Stimulated activated effector memory CD8-positive, alpha-beta T cell treated with anti-CD3 and anti-CD28 coated beads, Interleukin-12 subunit alpha, Interleukin-12 subunit beta, amount 100 ng/mL, for 72 hours (primary cell): ENCODE measurements around the gene OR6M1.
A peak's percentile ranks its signal among the peaks of the same experiment; 100 is the strongest.

Source experiments
- ATAC-seq: fragments of 150-1000 bp; cut with Tn5 transposase; 2 replicates; pipeline ENCODE4 v1.10.0; 2021
- DNase-seq, 2 donors: peaks; one replicate each; pipeline ENCODE4 v3.0.0; 2021 to 2022; ENCODE audit warnings: low spot score in 2 of 2
- H3K27ac Mint-ChIP-seq: one replicate; pipeline ENCODE4 v1.8.0; 2022; ENCODE audit warnings: mild to moderate bottlenecking, mixed read lengths
- H3K36me3 Mint-ChIP-seq: one replicate; pipeline ENCODE4 v1.8.0; 2022; ENCODE audit warnings: mild to moderate bottlenecking, mixed read lengths
- H3K4me1 Mint-ChIP-seq: one replicate; pipeline ENCODE4 v1.8.0; 2022; ENCODE audit warnings: mixed read lengths
- H3K4me3 Mint-ChIP-seq: one replicate; pipeline ENCODE4 v1.8.0; 2022; ENCODE audit warnings: mild to moderate bottlenecking, mixed read lengths
- H3K9me3 Mint-ChIP-seq: one replicate; pipeline ENCODE4 v1.8.0; 2022; ENCODE audit warnings: mixed read lengths

OR6M1 gene

GRCh38 chr11:123806249-123806648 is at the start of gene OR6M1:
TSS of gene OR6M1 (minus strand) at chr11:123806349. CDS start at chr11:123806349, 0 bp downstream.
- no peak within 1 kb of the TSS for H3K4me3 Mint-ChIP-seq
- DNase-seq (no peak), ATAC-seq (no peak)
- H3K9me3 Mint-ChIP-seq, result no peaks in the 10 kb centered on the region
- no peaks in the 10 kb centered on the region for H3K36me3 Mint-ChIP-seq
- no peaks in the 10 kb centered on the region for H3K4me1 Mint-ChIP-seq
- H3K27ac Mint-ChIP-seq, result no peak within 1 kb of the TSS

- DNase-seq, result no peak
- no peak overlapping the region for H3K4me3 Mint-ChIP-seq
- H3K9me3 Mint-ChIP-seq, result peaks cover 8% of the 10 kb centered on the region
- H3K36me3 Mint-ChIP-seq, result no peaks in the 10 kb centered on the region
- H3K27ac Mint-ChIP-seq, result no peak overlapping the region
- no peaks in the 10 kb centered on the region for H3K4me1 Mint-ChIP-seq
- no peak for ATAC-seq
Measured at GRCh38 chr11:123853038-123853437, 46.9 kb upstream of the OR6M1 start.

GRCh38 chr11:123852321-123852720 is 46.2 kb upstream of the OR6M1 start:
- no peak for DNase-seq
- Mint-ChIP-seq H3K27ac (no peak overlapping the region), H3K4me3 (no peak overlapping the region), H3K36me3 (no peaks in the 10 kb centered on the region), H3K9me3 (peaks cover 8% of the 10 kb centered on the region), H3K4me1 (no peaks in the 10 kb centered on the region)
- no peak for ATAC-seq

DNA sequence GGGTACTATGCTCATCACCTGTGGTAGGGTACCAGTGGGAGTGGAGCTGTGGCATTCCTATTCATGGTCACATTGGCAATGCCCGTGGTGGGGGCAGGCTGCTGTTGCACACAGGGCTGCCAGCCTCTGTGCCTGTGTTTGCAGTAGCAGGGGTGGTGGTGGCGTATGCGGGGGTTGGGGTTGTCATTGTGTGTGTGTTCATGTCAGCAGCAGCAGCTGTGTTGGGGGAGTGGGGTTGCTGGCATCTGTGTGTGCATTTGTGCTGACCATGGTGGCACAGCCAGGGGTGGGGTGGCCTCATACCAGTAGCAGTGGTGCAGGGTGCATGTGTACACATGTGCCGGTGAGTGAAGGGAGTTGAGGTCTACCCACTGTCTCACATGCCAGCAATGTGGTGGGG is 45.0 kb upstream of the OR6M1 start:
- H3K4me3 Mint-ChIP-seq, result no peak overlapping the region
- no peak for DNase-seq
- H3K9me3 Mint-ChIP-seq, result peaks cover 5% of the 10 kb centered on the region
- ATAC-seq, result peak; percentile 8
- no peak overlapping the region for H3K27ac Mint-ChIP-seq
- H3K4me1 Mint-ChIP-seq, result no peaks in the 10 kb centered on the region
- no peaks in the 10 kb centered on the region for H3K36me3 Mint-ChIP-seq

- peaks cover 2% of the 10 kb centered on the region for H3K9me3 Mint-ChIP-seq
- ATAC-seq (peak; percentile 74), DNase-seq (no peak)
- no peaks in the 10 kb centered on the region for H3K4me1 Mint-ChIP-seq
- H3K27ac Mint-ChIP-seq, result no peak overlapping the region
- no peak overlapping the region for H3K4me3 Mint-ChIP-seq
- no peaks in the 10 kb centered on the region for H3K36me3 Mint-ChIP-seq
Measured at GRCh38 chr11:123841174-123841573, 35.0 kb upstream of the OR6M1 start.

DNA sequence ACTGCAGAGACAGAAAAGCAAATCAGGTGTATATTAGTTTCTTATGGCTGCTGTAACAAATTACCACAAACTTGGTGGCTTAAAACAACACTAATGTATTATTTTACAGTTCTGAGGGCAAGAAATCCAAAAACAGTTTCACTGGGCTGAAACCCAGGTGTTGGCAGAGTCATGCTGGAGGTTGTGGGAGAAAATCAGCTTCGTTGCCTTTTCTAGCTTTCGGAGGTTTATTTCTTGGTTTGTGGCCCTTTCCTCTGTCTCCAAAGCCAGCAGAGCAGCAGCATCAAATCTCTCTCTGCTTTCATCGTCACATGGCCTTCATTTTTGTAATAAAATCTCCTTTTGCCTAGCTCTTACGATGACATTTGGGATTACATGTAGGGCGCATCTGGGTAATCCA is 33.0 kb upstream of the OR6M1 start:
- H3K4me1 Mint-ChIP-seq, result no peaks in the 10 kb centered on the region
- ATAC-seq (no peak), DNase-seq (no peak)
- H3K36me3 Mint-ChIP-seq, result no peaks in the 10 kb centered on the region
- H3K4me3 Mint-ChIP-seq, result no peak overlapping the region
- H3K9me3 Mint-ChIP-seq, result peaks cover 2% of the 10 kb centered on the region
- no peak overlapping the region for H3K27ac Mint-ChIP-seq

DNA sequence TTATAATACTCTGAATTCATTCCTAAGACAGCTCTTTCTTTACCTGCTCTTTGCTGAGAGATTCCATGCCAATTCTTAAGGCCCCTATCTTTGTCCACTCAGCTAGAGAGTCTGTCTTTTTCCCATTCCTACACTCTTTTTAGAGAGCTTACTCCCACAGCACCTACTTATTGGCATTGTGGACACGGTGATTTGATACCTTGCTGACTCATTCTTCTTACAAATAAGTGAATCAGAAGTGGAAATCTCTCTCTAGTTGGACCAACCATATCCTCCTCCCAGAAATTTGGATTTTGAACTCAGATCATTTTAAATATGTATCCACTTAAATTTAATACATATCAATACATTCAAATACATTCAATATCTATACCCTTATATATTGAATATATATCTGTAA is 32.5 kb upstream of the OR6M1 start:
- Mint-ChIP-seq H3K9me3 (peaks cover 2% of the 10 kb centered on the region), H3K27ac (no peak overlapping the region), H3K36me3 (no peaks in the 10 kb centered on the region), H3K4me3 (no peak overlapping the region), H3K4me1 (no peaks in the 10 kb centered on the region)
- ATAC-seq, result no peak
- DNase-seq, result no peak

GRCh38 chr11:123838199-123838598 is 32.0 kb upstream of the OR6M1 start:
- Mint-ChIP-seq H3K27ac (no peak overlapping the region), H3K9me3 (peaks cover 2% of the 10 kb centered on the region), H3K36me3 (no peaks in the 10 kb centered on the region), H3K4me1 (no peaks in the 10 kb centered on the region), H3K4me3 (no peak overlapping the region)
- ATAC-seq, result no peak
- DNase-seq, result no peak

- Mint-ChIP-seq H3K9me3 (peaks cover 6% of the 10 kb centered on the region), H3K4me3 (no peak overlapping the region), H3K4me1 (no peaks in the 10 kb centered on the region), H3K36me3 (no peaks in the 10 kb centered on the region), H3K27ac (no peak overlapping the region)
- ATAC-seq (no peak), DNase-seq (no peak)
Measured at GRCh38 chr11:123833095-123833494, 26.9 kb upstream of the OR6M1 start.

DNA sequence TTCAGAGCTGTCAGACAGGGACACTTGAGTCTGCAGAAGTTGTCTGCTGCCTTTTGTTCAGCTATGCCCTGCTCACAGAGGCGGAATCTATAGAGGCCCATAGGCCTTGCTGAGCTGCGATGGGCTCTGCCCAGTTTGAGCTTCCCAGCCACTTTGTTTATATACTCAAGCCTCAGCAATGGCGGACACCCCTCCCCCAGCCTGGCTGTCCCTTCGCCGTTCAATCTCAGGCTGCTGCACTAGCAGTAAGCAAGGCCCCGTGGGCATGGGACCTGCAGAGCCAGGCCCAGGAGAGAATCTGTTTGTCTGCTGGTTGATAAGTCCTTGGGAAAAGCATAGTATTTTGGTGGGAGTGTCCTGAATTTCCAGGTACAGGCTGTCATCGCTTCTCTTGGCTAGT is 23.6 kb upstream of the OR6M1 start:
- no peak for ATAC-seq
- DNase-seq, result no peak
- H3K36me3 Mint-ChIP-seq, result no peaks in the 10 kb centered on the region
- peaks cover 10% of the 10 kb centered on the region for H3K9me3 Mint-ChIP-seq
- H3K4me1 Mint-ChIP-seq, result no peaks in the 10 kb centered on the region
- no peak overlapping the region for H3K27ac Mint-ChIP-seq
- H3K4me3 Mint-ChIP-seq, result no peak overlapping the region

GRCh38 chr11:123822599-123822998 is 16.4 kb upstream of the OR6M1 start:
- DNase-seq (no peak), ATAC-seq (no peak)
- Mint-ChIP-seq H3K27ac (no peak overlapping the region), H3K4me1 (no peaks in the 10 kb centered on the region), H3K36me3 (no peaks in the 10 kb centered on the region), H3K4me3 (no peak overlapping the region), H3K9me3 (peaks cover 4% of the 10 kb centered on the region)

DNA sequence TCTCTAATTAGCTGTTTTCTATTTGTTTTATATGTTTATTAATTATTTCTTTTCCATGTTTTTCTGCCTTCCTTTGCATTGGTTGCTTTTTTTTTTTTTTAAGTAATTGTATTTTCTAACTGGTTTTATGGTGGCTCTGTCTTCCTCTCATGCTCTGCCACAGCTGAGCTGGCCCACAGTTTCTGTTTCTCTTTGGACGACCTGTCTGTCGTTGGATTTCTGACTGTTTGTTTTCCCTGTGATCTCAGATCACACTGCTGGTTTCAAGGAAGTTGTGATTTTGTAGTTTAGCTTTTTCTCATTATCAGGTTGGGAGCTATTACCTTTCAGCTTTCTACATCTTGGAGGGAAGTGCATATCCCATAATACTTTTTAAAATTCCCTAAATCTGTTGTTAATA is 15.9 kb upstream of the OR6M1 start:
- peaks cover 2% of the 10 kb centered on the region for H3K9me3 Mint-ChIP-seq
- H3K4me1 Mint-ChIP-seq, result no peaks in the 10 kb centered on the region
- ATAC-seq, result no peak
- H3K27ac Mint-ChIP-seq, result no peak overlapping the region
- H3K36me3 Mint-ChIP-seq, result no peaks in the 10 kb centered on the region
- DNase-seq, result no peak
- no peak overlapping the region for H3K4me3 Mint-ChIP-seq

GRCh38 chr11:123815122-123815521 is 9.0 kb upstream of the OR6M1 start:
- Mint-ChIP-seq H3K36me3 (no peaks in the 10 kb centered on the region), H3K4me3 (no peak overlapping the region), H3K4me1 (no peaks in the 10 kb centered on the region), H3K9me3 (no peaks in the 10 kb centered on the region), H3K27ac (no peak overlapping the region)
- DNase-seq (no peak), ATAC-seq (no peak)

DNA sequence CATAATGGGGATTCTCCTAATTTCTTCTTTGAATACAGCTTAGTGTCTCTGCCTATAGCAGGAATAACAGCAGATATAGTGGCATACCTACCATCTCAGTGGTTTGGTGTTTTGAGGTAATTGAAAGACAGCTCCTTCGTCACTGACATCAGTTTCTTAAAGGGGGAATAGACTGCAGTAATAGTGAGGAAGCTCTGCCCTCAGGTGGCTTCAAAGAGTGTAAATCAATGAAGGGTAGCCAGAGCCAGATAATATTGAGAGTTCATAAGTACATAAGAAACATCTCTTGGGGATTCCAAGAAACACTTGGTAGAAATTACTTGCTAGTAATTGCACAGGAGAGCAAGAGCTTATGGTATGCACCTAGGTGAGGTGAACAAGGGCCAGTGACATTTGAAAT is 4.4 kb downstream of the OR6M1 start:
- Mint-ChIP-seq H3K4me1 (no peaks in the 10 kb centered on the region), H3K9me3 (no peaks in the 10 kb centered on the region), H3K4me3 (no peak overlapping the region), H3K27ac (no peak overlapping the region), H3K36me3 (no peaks in the 10 kb centered on the region)
- ATAC-seq (no peak), DNase-seq (no peak)

DNA sequence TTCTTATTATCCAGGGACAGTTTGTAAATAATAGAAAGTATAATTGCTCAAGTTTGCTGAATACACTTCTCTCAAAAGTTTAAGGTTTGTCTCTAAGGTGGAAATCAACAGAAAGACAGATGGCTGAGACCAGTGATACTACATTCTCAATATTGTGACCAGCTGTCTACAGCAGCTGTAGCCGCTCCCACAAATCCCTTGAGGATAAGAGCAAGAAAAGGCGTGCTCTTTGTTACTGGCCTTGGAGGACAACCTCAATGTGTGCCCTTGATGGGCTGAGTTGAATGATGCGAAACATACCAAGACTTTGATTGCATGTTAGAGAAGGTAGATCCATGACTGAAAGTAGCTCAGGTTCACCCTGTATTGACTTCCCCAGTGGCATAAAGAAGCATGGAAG is 6.1 kb downstream of the OR6M1 start:
- DNase-seq (no peak), ATAC-seq (no peak)
- Mint-ChIP-seq H3K36me3 (no peaks in the 10 kb centered on the region), H3K27ac (no peak overlapping the region), H3K4me3 (no peak overlapping the region), H3K9me3 (no peaks in the 10 kb centered on the region), H3K4me1 (no peaks in the 10 kb centered on the region)

DNA sequence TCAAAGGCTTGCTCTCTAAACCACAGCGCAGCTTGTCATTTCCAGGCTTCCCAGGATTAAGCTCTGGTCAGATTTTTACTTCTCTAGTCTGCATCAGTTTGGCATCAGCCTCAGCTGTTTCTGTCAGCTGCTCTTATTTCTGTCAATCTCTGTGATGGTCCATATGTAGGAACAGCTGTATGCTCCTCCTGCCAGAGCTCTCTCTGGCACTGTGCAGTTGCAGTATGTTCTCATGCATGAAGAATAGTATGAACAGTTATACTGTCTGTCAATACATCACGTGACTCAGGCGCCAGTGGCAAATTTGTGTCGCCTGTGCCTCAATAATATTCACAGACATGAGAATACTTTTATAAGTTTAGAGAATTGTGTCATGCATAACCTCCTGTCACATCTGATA is 6.7 kb downstream of the OR6M1 start:
- Mint-ChIP-seq H3K9me3 (no peaks in the 10 kb centered on the region), H3K27ac (no peak overlapping the region), H3K4me3 (no peak overlapping the region), H3K4me1 (no peaks in the 10 kb centered on the region), H3K36me3 (no peaks in the 10 kb centered on the region)
- no peak for DNase-seq
- no peak for ATAC-seq

DNA sequence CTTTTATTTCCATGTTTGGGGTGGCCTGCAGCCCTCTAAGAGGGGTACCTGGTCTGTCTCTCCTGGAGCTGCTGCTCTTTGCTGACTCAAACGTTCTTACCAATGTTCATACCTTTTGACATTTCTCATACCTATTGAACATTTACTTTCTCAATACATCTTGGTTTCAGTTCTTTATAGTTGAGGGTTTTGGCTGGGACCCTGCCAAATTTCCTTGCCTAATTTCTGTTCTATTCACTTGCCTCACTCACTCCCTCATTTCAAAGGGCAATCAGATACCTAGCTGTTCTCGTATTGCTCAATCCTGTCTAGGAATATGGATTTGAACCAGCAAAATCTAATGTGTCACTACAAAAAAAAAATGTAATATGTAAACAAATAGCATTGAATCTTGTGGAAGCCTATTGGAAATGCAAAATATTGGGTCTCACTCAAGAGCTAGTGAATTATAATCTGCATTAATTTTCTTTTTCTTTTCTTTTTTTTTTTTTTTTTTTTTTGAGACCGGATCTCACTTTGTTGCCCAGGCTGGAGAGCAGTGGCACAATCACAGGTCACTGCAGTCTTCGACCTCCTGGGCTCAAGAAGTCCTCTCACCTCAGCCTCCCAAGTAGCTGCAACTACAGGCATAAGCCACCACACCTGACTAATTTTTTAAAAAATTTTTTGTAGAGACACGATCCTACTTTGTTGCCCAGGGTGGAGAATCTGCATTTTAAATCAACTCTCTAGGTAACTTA is 7.5 kb downstream of the OR6M1 start:
- DNase-seq (no peak), ATAC-seq (no peak)
- Mint-ChIP-seq H3K4me1 (no peaks in the 10 kb centered on the region), H3K4me3 (no peak overlapping the region), H3K27ac (no peak overlapping the region), H3K36me3 (no peaks in the 10 kb centered on the region), H3K9me3 (no peaks in the 10 kb centered on the region)
